SKM-1 (cell line): ENCODE data around the gene MID1.

ENCODE experiments used
- DNase-seq: peaks from one replicate; lab custom pipeline; 2025; ENCODE audit not compliant: unreplicated experiment; lab: John Stamatoyannopoulos, UW

MID1 gene, protein sequence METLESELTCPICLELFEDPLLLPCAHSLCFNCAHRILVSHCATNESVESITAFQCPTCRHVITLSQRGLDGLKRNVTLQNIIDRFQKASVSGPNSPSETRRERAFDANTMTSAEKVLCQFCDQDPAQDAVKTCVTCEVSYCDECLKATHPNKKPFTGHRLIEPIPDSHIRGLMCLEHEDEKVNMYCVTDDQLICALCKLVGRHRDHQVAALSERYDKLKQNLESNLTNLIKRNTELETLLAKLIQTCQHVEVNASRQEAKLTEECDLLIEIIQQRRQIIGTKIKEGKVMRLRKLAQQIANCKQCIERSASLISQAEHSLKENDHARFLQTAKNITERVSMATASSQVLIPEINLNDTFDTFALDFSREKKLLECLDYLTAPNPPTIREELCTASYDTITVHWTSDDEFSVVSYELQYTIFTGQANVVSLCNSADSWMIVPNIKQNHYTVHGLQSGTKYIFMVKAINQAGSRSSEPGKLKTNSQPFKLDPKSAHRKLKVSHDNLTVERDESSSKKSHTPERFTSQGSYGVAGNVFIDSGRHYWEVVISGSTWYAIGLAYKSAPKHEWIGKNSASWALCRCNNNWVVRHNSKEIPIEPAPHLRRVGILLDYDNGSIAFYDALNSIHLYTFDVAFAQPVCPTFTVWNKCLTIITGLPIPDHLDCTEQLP

GRCh38 chrX:10620121-10620699, at the start of gene MID1:
TSS of gene MID1 (minus strand) at chrX:10620585. CDS start at chrX:10567547, 53,038 bp downstream.
- DNase-seq: no peak

GRCh38 chrX:10667143-10667542, 46.8 kb upstream of the MID1 start:
- no peak for DNase-seq

- no peak for DNase-seq
Observed at GRCh38 chrX:10666102-10666501, 45.7 kb upstream of the MID1 start.

GRCh38 chrX:10665681-10666080, 45.3 kb upstream of the MID1 start:
- DNase-seq: no peak

GRCh38 chrX:10660171-10660570, 39.8 kb upstream of the MID1 start:
- DNase-seq: no peak

- no peak for DNase-seq
Observed at GRCh38 chrX:10656214-10656613, 35.8 kb upstream of the MID1 start.

DNA sequence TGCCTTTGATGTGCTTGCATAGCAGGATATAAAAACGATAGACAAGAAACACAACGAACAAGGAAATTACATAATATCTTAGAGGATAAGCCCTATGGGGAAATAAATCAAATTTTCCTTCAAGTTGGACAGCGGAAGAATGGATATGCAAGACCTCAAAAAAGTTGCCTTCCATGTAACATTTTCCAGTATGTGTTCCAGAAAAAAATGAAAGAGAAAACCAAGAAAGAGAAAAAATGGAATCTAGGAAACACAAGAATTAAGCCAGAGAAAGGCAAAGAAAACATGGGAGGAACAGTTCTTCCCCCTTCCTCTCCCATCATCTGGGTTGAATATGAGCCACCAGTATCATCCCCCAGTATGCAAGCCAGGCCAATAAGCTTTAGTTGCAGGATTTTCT, 34.6 kb upstream of the MID1 start:
- no peak for DNase-seq

DNA sequence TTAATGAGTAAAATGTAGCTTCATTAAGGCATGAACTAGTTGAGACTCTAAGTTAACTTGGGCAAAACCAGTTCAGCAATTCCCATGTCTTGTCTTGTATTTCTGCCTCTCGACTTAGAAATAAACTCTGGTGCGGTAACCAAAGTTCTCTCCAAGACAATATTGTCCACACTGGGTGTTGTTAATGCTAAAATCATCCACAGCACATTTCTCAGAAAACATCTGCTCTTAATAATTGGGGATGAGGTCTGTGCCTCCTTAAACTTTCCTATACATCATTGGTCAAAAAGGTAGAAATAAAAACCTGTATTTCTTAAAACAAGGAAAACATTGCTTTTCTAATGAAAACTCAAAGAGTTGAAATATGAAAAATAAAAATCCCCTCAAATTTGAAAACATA, 32.9 kb upstream of the MID1 start:
- DNase-seq: no peak

DNA sequence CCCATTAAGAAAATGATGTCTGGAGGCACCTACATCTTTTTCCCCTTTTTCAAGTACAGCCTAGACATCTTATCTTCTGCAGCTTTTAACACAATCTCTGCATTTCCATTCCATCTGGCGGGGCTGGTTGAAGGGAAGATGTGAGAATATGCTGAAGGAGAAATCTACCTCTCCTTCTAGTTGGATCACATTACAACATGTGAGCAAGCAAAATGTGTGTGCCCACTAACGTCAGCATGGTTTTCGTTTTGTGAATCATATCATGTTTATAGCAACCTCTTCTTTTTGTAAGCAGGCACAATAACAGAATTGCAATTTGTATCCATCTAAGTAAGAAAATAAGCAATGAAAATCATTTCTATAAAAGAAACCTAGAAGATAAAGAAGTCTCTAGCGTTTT, 28.9 kb upstream of the MID1 start:
- DNase-seq: no peak

DNA sequence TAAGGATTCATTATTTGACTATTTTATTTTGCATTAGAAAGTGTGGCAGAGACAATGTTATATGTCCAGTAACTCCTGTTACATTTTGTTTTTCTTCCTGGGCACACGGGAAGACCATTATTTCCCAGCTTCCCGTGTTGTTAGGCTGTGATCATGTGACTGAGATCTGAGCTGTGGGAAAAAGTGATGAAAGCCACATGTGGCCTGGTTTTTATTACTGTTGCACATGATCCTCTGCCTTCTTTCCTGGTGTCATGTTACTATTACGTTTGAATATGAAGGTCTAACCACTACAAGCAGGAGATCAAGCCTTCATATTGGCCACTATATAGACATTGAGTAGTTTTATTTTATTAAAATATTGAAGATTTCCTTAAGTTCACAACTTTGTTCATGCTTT, 28.2 kb upstream of the MID1 start:
- DNase-seq: no peak

DNA sequence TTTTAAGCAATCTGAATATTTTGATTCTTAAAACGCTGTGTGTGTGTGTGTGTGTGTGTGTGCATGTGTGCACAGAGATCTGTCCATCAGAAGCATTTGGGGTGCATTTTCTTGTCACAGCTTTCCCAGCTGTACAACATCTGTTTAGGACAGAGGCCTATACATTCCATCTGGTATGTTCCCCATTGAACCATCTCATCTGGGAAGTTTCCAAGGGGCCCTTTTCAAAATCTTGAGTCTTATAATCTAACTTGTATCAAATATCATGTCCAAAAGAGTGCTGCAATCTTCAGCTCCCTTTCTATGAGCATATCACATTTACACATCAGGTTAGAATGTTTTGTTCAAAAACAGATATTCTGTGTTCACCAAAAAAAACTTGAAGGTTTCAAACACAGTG, 16.5 kb upstream of the MID1 start:
- DNase-seq: no peak

GRCh38 chrX:10636337-10636736, 16.0 kb upstream of the MID1 start:
- DNase-seq: no peak

DNA sequence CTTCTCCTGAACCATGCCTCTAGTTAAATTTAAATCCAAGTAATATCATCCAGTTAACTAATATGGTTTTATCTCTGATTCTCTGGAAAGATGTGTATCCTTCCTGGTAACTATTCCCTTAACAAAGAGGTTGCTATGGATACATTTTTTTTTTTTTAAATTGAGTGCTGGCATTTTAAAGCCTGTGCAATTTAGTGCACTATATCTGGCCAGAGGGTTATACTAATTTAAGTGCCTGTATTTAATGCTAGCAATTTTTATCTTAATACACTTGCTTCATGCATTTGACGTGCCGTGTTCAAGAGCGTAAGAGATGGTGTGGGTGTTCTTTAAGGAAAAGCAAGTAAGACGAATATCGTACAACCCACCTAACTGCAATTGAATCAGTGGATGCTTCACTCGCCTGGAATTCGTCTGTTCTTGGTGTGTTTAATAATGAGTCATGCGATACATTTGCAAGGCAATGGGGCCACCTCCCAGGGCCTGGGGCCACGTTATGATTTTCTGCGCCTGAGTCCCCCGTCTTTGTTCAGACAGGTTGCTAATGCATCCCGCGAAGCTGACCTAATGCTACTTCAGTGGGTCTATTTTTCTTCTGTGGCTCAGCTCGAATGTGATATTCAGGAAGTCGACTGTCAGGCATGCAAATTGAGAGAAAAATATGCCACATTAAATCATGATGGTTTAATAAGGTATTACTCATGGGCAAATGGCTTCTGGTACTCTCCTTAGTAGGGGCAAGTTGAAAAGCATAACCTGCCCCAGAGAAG, 14.2 kb upstream of the MID1 start:
- no peak for DNase-seq

- DNase-seq: no peak
Observed at GRCh38 chrX:10633722-10634121, 13.3 kb upstream of the MID1 start.

- DNase-seq: no peak
Observed at GRCh38 chrX:10631416-10632145, 11.2 kb upstream of the MID1 start.

DNA sequence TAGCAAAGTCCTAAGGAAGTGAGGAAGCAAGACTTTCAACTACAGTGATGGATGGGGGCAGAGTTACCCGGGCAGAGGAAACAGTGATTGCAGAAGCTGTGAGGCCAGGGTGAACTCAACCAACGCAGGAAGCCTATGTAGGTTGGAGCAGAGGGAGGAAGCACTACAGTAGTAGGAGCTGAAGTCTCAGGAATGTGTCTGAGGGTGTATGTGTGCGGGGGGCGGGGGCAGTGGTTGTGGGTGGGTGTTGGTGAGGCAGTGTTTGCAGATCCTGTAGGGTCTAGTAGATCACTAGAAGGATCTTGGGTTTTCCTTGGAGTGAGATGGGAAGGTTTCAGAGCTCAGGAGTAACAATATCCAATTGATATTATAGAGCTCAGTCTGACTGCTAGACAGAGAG, 9.9 kb upstream of the MID1 start:
- no peak for DNase-seq

- no peak for DNase-seq
Observed at GRCh38 chrX:10629905-10630304, 9.5 kb upstream of the MID1 start.

GRCh38 chrX:10628906-10629305, 8.5 kb upstream of the MID1 start:
- no peak for DNase-seq

DNA sequence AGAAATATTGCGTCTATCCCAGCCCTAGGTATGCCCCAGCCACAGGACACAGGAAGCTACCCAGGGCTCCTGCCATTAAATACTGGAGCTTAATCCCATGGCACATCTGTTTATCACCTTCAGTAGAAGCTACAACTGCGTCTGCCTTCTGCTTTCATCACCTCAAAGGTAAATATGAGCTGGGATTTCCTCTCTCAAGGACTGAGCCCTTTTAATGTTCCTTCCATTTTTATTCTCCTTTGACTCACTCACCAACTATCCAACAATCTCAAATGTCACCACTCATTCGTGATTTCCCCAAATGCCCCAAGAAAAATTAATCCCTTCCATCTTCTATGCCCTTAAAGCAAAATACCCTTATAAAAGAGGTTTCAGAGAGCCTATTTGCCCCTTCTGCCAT, 1.8 kb upstream of the MID1 start:
- DNase-seq: no peak

- no peak for DNase-seq
Observed at GRCh38 chrX:10619425-10620046, 849 bp downstream of the MID1 start.
